Suprapubic skin (tissue), 4 donors: Measurements from ENCODE around the gene GALE. TPM values are rescaled to one million over a fixed set of nuclear protein-coding genes. Genes with fewer than 3 reads are reported as not detected.
"Not testable (repeated sequence)": the region's sequence is repeated elsewhere in the genome, so short reads cannot be mapped to it uniquely, and the experiment has no call there.

ENCODE experiments used
- DNase-seq, 2 donors: peaks; one replicate each; pipeline ENCODE4 v3.0.0-alpha.2; 2019; ENCODE audit warnings: low spot score in 2 of 2
- H3K27ac ChIP-seq: fragments of 200-600 bp; sonication (generic); one replicate; pipeline ENCODE4 v1.5.1; 2019
- H3K27me3 ChIP-seq: fragments of 200-600 bp; sonication (generic); one replicate; pipeline ENCODE4 v1.5.1; 2019
- H3K36me3 ChIP-seq: fragments of 200-600 bp; sonication (generic); one replicate; pipeline ENCODE4 v1.5.1; 2019
- H3K4me1 ChIP-seq: fragments of 200-600 bp; sonication (generic); one replicate; pipeline ENCODE4 v1.5.1; 2019
- H3K4me3 ChIP-seq: fragments of 200-600 bp; sonication (generic); one replicate; pipeline ENCODE4 v1.5.1; 2019; ENCODE audit warnings: mild to moderate bottlenecking
- H3K9me3 ChIP-seq: fragments of 200-600 bp; sonication (generic); one replicate; pipeline ENCODE4 v1.5.1; 2019
- EP300 ChIP-seq: sonication (generic); formaldehyde crosslinking; IDR thresholded peaks from one replicate; pipeline ENCODE4 v1.6.1; 2017; ENCODE audit warnings: antibody characterized with exemption
- POLR2A ChIP-seq, 2 donors: fragments of 450-650 bp; IDR thresholded peaks; one replicate each; pipeline ENCODE4 v1.6.1; 2017; ENCODE audit warnings: antibody characterized with exemption in 2 of 2, mild to moderate bottlenecking in 2 of 2, moderate library complexity in 2 of 2
- POLR2AphosphoS5 ChIP-seq, 3 donors: sonication (generic); formaldehyde crosslinking; IDR thresholded peaks; one replicate each; pipeline ENCODE4 v1.6.1; 2017; ENCODE audit warnings: antibody characterized with exemption in 3 of 3
- WGBS: methylation state at CpG from one replicate; pipeline ENCODE4 v1.1.5; 2018; 5-methylcytosine and 5-hydroxymethylcytosine counted together
- total RNA-seq, 4 donors: library from RNA; depleted of rRNA; stranded (reverse); fragments of >200 nt; gene quantifications; one replicate each; pipeline ENCODE4 v1.1.0, GENCODE V29; 2016
- TF ChIP-seq, protein P1 (sequence below), 2 donors: fragments of 200-600 bp in 1 of 2; fragments of 450-650 bp in 1 of 2; sonication (generic) in 1 of 2; IDR thresholded peaks; one replicate each; pipeline ENCODE4 v1.5.1; 2016 to 2019; ENCODE audit warnings: antibody characterized with exemption in 2 of 2, mild to moderate bottlenecking in 1 of 2, moderate library complexity in 1 of 2

GALE gene
- 10 to 100 TPM; 15.4 to 26.6 (median 16.9) TPM for total RNA-seq

DNA sequence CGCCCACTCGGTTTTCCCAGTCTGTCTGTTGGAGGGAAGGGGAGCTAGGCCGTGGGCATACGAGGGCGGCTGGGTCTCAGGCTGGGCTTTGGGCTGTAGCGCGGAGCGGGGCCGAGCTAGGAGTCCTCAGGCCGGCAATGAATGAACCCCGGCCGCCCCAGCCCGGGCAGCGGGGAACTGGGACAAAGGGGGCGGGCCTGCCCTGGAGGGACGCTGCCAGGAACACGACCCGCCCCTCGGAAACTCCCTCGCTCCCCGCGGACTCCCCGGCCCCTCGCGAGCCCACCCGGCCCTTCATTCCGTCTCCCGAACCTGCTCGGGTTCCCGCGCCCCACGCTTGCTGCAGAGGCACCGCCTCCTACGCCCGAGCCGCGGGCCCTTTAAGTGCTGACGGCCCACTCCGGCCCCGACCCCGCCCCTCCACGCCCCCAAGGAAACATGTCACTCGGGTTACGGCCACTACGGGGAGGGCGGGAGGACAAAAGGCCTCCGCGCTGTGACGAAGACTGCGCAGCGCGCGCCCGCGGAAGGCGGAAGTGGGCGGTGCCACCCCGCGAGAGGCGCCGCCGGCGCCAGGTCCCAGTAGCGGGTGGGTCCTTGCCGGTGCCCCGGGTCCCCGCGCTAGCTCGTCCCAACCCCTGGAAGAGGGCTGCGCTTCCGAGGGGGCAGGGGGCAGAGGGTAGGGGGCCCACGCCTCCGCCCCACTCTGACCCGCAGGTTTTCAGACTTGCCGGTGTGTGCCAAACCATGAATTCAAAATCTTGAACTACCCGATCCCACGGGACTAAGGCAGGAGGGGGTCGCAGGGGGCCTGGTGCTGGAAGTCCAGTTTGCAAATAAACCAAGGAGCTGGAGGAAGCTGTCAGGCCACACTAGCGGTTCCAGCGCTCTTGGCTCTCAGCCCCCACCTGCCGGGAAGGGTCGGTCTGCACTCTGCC lies at the start of gene GALE:
TSS of gene GALE (minus strand) at position 355 of the 938 bp plus-strand sequence. CDS start 1,747 bp downstream, outside the sequence.
- peak within 1 kb of the TSS; percentile 95 for H3K4me3 ChIP-seq
- 0% methylated on average over 57 of the region's 82 CpGs for WGBS
- TF ChIP-seq POLR2AphosphoS5 (IDR thresholded peaks at IDR 0.05), result peak; percentile 21 to 91 (median 38)
- TF ChIP-seq, protein P1, sequence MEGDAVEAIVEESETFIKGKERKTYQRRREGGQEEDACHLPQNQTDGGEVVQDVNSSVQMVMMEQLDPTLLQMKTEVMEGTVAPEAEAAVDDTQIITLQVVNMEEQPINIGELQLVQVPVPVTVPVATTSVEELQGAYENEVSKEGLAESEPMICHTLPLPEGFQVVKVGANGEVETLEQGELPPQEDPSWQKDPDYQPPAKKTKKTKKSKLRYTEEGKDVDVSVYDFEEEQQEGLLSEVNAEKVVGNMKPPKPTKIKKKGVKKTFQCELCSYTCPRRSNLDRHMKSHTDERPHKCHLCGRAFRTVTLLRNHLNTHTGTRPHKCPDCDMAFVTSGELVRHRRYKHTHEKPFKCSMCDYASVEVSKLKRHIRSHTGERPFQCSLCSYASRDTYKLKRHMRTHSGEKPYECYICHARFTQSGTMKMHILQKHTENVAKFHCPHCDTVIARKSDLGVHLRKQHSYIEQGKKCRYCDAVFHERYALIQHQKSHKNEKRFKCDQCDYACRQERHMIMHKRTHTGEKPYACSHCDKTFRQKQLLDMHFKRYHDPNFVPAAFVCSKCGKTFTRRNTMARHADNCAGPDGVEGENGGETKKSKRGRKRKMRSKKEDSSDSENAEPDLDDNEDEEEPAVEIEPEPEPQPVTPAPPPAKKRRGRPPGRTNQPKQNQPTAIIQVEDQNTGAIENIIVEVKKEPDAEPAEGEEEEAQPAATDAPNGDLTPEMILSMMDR (IDR thresholded peaks at IDR 0.05), result no peak
- peak in 1 of 2 donors; percentile 78 for TF ChIP-seq POLR2A (IDR thresholded peaks at IDR 0.05)
- DNase-seq, result peak; percentile 99
- H3K27me3 ChIP-seq, result no peaks in the 10 kb centered on the region
- H3K4me1 ChIP-seq, result peaks cover 32% of the 10 kb centered on the region
- H3K9me3 ChIP-seq, result no peaks in the 10 kb centered on the region
- peaks cover 28% of the 10 kb centered on the region for H3K36me3 ChIP-seq
- H3K27ac ChIP-seq, result peak within 1 kb of the TSS; percentile 93

DNA sequence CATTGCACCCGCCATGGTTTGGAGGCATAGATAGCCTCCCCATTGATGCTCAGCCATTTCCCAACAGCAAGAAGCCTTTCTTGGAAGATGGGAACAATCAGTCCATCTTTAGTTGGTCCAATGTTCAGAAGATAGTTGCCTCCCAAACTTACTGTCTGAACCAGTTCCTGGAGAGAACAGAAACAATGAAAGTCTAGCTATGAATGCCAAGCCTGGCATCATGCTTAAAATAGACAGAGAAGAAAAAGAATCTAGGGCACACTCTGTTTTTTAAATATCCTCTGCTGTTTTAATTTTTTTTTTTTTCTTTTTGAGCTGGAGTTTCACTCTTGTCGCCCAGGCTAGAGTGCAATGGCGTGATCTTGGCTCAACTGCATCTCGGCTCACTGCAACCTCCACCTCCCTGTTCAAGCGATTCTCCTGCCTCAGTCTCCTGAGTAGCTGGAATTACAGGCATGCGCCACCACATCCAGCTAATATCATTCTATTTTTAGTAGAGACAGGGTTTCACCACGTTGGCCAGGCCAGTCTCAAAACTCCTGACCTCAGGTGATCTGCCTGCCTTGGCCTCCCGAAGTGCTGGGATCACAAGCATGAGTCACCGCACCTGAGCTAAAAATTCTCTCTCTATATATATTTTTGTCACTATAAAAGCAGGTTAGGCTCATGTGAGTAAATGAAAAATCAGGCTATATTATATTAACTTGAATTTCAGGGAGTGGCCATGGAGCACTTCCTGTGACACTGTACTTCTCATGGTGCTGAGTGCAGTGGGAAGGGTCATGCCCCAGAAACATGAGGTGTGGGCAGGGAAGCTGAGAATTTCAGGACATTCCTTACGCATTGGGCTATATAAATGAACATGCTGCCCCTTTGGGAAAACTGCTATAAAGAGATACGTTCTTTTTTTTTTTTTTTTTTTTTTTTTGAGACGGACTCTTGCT lies 48.4 kb upstream of the GALE start:
- H3K27me3 ChIP-seq, result no peaks in the 10 kb centered on the region
- no peak for DNase-seq
- no peak for TF ChIP-seq POLR2A (IDR thresholded peaks at IDR 0.05)
- no peak for TF ChIP-seq POLR2AphosphoS5 (IDR thresholded peaks at IDR 0.05)
- TF ChIP-seq EP300, result no peak
- TF ChIP-seq, protein P1 (IDR thresholded peaks at IDR 0.05), result no peak
- H3K4me3 ChIP-seq, result no peak overlapping the region
- H3K4me1 ChIP-seq, result no peaks in the 10 kb centered on the region
- peaks cover 35% of the 10 kb centered on the region for H3K36me3 ChIP-seq
- no peak overlapping the region for H3K27ac ChIP-seq
- 89% methylated on average over 12 of the region's 12 CpGs for WGBS
- no peaks in the 10 kb centered on the region for H3K9me3 ChIP-seq

DNA sequence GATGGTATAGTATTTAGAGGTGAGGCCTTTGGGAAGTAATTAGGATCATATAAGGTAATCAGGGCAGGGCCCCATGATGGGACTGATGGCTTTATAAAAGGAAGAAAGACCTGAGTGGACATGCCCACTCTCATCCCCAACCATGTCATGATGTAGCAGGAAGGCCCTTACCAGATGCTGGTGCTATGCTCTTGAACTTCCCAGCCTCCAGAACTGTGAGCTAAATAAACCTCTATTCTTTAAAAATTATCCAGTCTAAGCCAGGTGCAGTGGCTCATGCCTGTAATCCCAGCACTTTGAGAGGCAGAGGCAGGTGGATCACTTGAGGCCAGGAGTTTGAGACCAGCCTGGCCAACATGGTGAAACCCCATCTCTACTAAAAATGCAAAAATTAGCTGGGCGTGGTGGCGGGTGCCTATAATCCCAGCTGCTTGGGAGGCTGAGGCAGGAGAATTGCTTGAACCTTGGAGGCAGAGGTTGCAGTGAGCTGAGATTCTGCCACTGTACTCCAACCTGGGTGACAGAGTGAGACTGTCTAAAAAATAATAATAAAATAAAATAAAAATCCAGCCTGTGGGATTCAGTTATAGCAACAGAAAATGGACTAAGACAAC lies 47.0 kb upstream of the GALE start:
- WGBS, result 97% methylated on average over 2 of the region's 2 CpGs
- H3K36me3 ChIP-seq, result peaks cover 35% of the 10 kb centered on the region

DNA sequence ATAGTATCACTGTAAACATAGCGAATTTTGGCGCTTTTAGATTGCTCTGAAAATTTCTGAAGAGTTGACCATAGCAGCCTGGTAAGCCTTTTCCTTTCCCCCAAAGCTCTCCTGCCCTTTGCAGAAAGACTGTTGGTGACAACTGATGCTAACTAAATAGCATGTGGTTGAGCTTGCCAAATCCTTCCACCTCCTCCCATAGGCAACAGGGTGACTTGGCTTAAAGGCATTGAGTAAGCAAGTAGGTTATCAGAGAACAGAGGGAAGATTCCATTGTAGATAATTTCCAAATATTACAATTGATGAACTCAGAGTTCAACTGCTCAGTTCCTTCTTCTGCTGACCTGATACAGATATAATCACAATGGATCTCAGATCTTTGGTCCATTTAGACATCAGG lies 44.6 kb upstream of the GALE start:
- peaks cover 35% of the 10 kb centered on the region for H3K36me3 ChIP-seq
- no peak for DNase-seq
- H3K9me3 ChIP-seq, result no peaks in the 10 kb centered on the region
- H3K27ac ChIP-seq, result no peak overlapping the region
- no peaks in the 10 kb centered on the region for H3K27me3 ChIP-seq
- 96% methylated on average over 2 of the region's 2 CpGs for WGBS
- H3K4me3 ChIP-seq, result no peak overlapping the region
- H3K4me1 ChIP-seq, result no peaks in the 10 kb centered on the region
- TF ChIP-seq EP300, result no peak
- TF ChIP-seq, protein P1 (IDR thresholded peaks at IDR 0.05), result no peak
- no peak for TF ChIP-seq POLR2AphosphoS5 (IDR thresholded peaks at IDR 0.05)
- no peak for TF ChIP-seq POLR2A (IDR thresholded peaks at IDR 0.05)

More for the DNA sequence above, 47.0 kb upstream of the GALE start:
- H3K4me1 ChIP-seq, H3K27me3 ChIP-seq, H3K27ac ChIP-seq, H3K4me3 ChIP-seq, H3K9me3 ChIP-seq, DNase-seq: not testable (repeated sequence)

DNA sequence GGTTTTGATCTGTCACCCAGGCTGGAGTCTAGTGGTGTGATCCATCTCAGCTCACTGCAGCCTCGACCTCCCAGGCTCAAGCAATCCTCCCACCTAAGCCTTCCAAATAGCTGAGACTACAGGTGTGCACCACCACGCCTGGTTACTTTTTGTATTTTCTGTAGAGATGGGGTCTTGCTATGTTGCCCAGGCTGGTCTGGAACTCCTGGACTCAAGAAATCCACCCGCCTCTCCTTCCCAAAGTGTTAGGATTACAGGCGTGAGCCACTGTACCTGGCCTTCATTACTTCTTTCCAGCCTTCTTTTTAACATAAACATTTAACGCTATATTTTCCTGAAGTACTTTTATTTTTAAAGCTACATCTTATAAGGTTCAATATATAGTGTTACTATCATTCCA lies 43.1 kb upstream of the GALE start:
- H3K4me1 ChIP-seq, result peaks cover 3% of the 10 kb centered on the region
- H3K27me3 ChIP-seq, result no peaks in the 10 kb centered on the region
- WGBS, result 93% methylated on average over 5 of the region's 5 CpGs

More for the DNA sequence above, 43.1 kb upstream of the GALE start:
- Histone ChIP-seq H3K27ac (no peak overlapping the region), H3K4me3 (no peak overlapping the region), H3K9me3 (no peaks in the 10 kb centered on the region), H3K36me3 (peaks cover 35% of the 10 kb centered on the region)
- TF ChIP-seq POLR2A (IDR thresholded peaks at IDR 0.05) (no peak), POLR2AphosphoS5 (IDR thresholded peaks at IDR 0.05) (no peak), EP300 (no peak)
- TF ChIP-seq, protein P1 (IDR thresholded peaks at IDR 0.05), result no peak
- DNase-seq, result no peak
